Left kidney (tissue), 8 donors: ENCODE measurements around the gene SVOP. TPM values are rescaled to one million over a fixed set of nuclear protein-coding genes. Genes with fewer than 3 reads are reported as not detected.
"Not testable (repeated sequence)": the region's sequence is repeated elsewhere in the genome, so short reads cannot be mapped to it uniquely, and the experiment has no call there.

Experiments used
- DNase-seq: peaks from one replicate; pipeline ENCODE4 v3.0.0-alpha.2; 2013
- long read RNA-seq, 8 donors: transcript quantifications; one replicate each; lab custom pipeline, GENCODE V29; 2026
- polyA plus RNA-seq: library from polyadenylated mRNA; unstranded; fragments of 120-200 nt; gene quantifications from one replicate; pipeline ENCODE4 v1.2.1, GENCODE V29; 2013; ENCODE audit not compliant: insufficient read length

The SVOP gene, protein sequence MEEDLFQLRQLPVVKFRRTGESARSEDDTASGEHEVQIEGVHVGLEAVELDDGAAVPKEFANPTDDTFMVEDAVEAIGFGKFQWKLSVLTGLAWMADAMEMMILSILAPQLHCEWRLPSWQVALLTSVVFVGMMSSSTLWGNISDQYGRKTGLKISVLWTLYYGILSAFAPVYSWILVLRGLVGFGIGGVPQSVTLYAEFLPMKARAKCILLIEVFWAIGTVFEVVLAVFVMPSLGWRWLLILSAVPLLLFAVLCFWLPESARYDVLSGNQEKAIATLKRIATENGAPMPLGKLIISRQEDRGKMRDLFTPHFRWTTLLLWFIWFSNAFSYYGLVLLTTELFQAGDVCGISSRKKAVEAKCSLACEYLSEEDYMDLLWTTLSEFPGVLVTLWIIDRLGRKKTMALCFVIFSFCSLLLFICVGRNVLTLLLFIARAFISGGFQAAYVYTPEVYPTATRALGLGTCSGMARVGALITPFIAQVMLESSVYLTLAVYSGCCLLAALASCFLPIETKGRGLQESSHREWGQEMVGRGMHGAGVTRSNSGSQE
- 0.10 TPM for polyA plus RNA-seq
- long read RNA-seq, donor 1 = 0 reads
- long read RNA-seq, donor 2 = 0 reads
- long read RNA-seq, donor 3 = 0 reads
- long read RNA-seq, donor 4 = 0 reads
- long read RNA-seq, donor 5 = 0 reads
- long read RNA-seq, donor 6 = 0 reads
- long read RNA-seq, donor 7 = 0 reads
- long read RNA-seq, donor 8 = 0 reads

DNA sequence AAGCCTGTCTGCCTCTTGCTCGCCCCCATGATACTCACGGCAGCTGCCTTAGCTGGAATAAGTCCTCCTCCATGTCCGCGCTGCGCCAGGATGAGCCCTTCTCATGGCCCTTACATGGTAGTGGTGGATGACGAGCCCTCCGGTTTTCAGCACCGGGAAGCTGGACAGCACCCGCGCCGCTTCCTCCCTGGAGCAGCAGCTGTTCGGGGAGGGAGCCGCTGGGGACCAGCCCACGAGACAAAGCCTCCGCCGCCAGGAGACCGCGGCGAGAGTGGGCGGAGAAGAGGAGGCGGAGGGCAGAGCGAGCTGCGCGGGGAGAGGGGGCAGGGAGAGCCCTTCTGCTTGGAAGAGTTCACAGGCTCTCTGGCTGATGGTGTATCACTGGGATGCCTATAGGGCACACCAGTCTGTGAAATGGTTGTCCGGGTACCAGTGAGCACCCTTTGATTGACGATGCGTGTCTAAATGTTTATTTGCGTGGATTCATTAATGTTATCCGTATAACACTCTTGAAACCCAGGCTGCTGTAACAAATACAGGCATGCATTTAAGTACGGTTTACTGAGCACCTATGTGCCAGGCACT is at the start of gene SVOP:
Gene SVOP, minus strand, starts transcription at position 273 of the 585 bp plus-strand sequence. Its CDS starts 200 bp downstream, at position 73.
- DNase-seq = peak; percentile 91

- DNase-seq = no peak
These were observed 48.7 kb upstream of the SVOP start for GRCh38 chr12:109069307-109070271.

DNA sequence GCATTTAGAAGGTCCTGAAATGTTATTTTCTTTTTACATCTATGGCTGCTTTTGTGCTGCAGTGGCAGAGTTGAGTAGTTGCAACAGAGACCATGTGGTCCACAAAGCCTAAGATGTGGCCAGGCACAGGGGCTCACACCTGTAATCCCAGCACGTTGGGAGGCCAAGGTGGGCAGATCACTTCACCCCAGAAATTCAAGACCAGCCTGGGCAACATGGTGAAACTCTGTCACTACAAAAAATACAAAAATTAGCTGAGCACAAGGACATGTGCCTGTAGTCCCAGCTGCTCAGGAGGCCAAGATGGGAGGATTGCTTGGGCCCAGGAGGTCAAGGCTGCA is 45.0 kb upstream of the SVOP start:
- no peak for DNase-seq

GRCh38 chr12:109065154-109065852 is 44.4 kb upstream of the SVOP start:
- DNase-seq = no peak

DNA sequence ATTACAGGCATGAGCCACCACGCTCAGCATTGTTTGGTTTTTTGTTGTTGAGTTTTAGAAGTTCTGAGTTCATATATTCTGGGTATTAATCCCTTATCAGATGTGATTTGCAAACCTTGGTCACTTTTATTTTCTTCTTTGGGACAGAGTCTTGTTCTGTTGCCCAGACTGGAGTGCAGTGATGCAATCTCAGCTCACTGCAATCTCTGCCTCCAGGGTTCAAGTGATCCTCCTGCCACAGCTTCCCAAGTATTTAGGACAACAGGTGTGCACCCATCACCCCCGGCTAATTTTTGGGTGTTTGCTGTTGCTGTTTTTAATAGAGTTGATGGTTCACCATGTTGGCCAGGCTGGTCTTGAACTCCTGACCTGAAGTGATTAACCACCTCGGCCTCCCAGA is 43.3 kb upstream of the SVOP start:
- no peak for DNase-seq

DNA sequence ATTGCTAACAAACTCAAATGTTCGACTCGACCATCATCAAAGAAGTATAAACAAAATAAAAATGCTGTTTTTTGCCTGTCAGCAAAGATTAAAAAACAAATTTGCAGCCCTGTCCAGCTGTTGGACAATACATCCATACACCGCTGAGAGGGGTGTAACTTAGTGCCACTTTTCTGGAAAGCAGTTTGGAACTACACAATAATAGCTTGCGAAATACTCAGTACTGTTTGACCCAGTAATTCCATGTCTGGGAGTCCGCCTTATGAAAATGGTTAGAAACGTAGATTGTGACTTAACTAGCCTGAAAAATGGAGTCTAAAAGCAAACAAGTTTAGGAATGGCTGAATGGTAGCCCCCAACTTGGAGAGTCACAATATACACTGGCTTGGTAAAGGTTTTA is 37.9 kb upstream of the SVOP start:
- DNase-seq = no peak

- DNase-seq = no peak
These were observed 36.5 kb upstream of the SVOP start for GRCh38 chr12:109057376-109057775.

GRCh38 chr12:109056891-109057290 is 36.0 kb upstream of the SVOP start:
- no peak for DNase-seq

DNA sequence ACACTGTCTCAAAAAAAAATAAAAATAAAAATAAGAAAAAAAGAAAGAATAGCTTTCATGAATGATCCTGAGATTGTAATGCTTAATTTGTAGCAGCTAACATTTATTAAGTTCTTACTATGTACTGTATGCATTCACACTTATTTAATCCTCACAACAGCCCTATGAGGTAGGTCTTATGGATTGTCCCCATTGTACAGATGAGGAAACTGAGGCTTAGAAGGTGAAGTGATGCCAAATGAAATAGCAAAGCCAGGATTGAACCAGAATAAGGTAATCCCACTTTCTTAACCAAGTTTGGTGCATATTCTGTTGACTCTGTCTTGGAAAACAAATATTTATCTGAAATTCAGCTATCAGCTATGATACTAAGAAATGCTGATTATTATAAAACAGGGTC is 33.7 kb upstream of the SVOP start:
- no peak for DNase-seq

DNA sequence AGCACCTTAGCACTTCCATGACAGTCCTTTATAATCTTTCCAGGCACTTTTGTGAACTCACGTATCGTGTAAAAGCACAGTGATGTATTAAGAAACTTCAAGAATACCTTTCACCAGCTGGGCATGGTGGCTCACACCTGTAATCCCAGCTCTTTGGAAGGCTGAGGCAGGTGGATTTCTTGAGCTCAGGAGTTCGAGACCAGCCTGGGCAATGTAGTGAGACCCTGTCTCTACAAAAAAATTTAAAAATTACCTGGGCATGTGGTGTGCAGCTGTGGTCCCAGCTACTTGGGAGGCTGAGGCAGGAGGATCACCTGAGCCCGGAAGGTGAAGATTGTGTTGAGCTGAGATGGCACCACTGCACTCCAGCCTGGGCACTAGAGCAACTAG is 33.3 kb upstream of the SVOP start:
- not testable (repeated sequence) for DNase-seq

- no peak for DNase-seq
These were observed 32.7 kb upstream of the SVOP start for GRCh38 chr12:109053382-109054123.

DNA sequence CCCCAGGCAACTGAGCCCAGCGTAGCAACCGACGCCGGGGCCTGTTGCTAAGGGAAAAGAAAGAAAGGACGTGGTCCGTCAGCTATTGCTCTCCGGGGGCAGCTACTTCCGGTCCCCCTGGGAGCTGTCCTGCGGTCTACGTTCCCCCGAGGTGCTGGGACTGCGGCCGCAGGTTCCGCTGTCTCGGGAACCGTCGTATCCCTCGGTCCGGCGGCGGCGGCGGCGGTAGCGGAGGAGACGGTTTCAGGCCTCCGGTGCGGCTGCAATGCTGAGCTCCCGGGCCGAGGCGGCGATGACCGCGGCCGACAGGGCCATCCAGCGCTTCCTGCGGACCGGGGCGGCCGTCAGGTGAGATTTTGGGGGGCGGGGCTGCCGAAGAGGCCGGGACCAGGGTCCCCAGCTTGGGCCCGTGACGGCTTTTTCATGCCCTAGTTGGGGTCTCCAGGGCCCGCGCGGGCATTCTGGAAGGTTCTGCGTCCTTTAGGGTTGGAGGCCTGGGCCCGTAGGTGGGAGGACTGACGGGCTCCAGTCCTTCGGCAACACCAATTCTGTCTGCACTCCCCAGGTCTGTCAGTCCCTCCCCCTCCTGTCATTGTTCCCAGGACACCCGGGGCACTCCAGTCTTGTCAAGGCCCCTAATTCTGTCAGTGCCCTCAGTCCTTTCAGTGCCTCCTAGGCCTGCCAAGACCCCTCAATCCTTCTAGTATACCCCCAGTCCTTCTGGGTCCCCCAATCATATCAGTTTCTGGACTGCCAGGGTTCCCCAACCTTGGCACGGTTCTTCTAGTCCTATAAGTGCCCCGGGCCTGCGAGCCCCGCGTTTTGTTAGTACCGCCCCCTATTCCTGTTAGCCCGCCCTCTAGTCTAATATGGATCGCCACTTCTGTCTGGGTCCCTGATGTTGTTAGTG is 31.8 kb upstream of the SVOP start, which contains the start of gene USP30:
Gene USP30, plus strand, starts transcription at position 163 of the 910 bp plus-strand sequence. Its CDS starts 103 bp downstream, at position 266.
- peak; percentile 88 for DNase-seq

DNA sequence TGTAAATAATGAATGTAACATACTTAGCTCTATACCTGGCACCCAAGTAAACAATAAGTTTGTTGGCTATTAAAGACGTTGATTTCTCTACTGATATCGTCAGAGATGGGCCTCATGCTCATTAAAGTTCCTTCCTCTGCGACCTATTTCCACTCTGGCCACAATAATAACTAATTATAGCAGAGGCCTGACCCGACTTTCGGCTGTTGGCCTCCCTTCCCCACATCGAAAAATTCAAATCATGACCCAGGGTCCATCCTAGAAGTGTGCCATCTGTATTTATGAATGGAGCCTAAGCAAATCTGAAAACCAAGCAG is 31.2 kb upstream of the SVOP start:
- DNase-seq = no peak

- DNase-seq = not testable (repeated sequence)
These were observed 28.9 kb upstream of the SVOP start for GRCh38 chr12:109049794-109050193.

DNA sequence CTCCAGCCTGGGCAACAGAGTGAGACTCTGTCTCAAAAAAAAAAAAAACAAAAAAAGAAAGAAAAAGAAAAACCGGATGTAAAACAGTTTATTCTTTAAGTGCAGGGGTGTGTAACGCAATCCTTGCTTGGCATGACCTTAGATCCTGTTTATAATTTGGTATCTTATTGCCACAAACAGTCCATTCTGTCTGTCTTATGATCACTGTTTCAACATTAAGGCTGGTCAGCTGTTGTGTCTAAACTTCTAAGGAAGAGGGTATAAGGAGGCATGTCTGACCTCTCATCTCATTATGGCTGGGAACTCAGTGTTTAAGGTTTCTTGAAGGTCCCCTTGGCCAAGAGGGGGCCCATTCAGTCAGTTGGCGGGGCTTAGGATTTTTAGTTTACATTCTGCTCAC is 27.8 kb upstream of the SVOP start:
- not testable (repeated sequence) for DNase-seq

- DNase-seq = no peak
These were observed 26.4 kb upstream of the SVOP start for GRCh38 chr12:109047081-109047805.

DNA sequence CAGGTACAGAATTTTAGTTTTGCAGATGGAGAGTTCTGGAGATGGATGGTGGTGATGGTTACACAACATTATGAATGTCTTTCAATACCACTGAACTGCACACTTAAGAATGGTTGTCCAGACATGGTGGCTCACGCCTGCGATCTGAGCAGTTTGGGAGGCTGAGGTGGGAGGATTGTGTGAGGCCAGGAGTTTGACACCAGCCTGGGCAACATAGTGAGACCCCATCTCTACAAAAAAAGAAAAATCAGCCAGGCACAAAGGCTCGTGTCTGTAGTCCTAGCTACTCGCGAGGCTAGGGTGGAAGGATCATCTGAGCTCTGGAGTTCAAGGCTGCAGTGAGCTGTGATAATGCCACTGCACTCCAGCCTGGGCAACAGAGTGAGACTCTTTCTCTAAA is 23.4 kb upstream of the SVOP start:
- DNase-seq = no peak

GRCh38 chr12:109036975-109037374 is 16.1 kb upstream of the SVOP start:
- no peak for DNase-seq
